ENCODE data around the gene SPARC.

DNA sequence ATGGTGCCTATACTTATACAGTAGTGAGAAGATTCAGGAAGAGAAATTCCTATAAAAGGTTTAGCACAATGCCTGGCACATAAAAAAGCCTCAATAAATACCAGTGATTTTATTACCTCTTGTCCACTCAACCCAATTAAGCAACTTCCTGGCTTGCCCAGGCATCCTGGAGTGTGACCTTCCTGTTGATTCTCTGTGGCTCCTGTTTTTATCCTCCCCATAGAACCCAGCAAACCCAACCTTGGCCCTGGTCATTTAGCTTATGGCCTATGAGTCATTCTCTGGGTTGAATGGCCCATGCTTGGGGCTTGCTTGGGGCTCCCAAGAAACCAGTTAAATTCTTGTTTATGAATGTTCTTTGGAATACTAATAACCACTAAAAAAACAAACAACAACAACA lies 21.4 kb upstream of the SPARC start:
- no peak for TF ChIP-seq CTCF (IDR thresholded peaks at IDR 0.05)
- TF ChIP-seq POLR2A (IDR thresholded peaks at IDR 0.05) = no peak
